Spleen (tissue), 7 donors: Measurements from ENCODE around the gene ITPK1.

Experiments
- POLR2AphosphoS5 ChIP-seq, 3 donors: sonication (generic); formaldehyde crosslinking; IDR thresholded peaks; one replicate each; pipeline ENCODE4 v1.5.1; 2017; ENCODE audit warnings: antibody characterized with exemption in 3 of 3
- TF ChIP-seq, protein P1 (sequence below), 11 experiments: fragments of 200-600 bp in 7 of 11; fragments of 450-650 bp in 4 of 11; sonication (generic) in 4 of 11; IDR thresholded peaks in 8 of 11; conservative IDR thresholded peaks in 3 of 11; 1 replicate in 7 of 11; 2 replicates in 4 of 11; pipeline versions ENCODE4 v1.4.0 to v1.8.0; 2016 to 2021; ENCODE audit warnings: antibody characterized with exemption in 11 of 11, inconsistent platforms in 4 of 11, mild to moderate bottlenecking in 1 of 11
- donor health status: DM: no; HTN: no; CAD: no; lungs with moderate emphysema.
- donor health status: DM: no; HTN: no; CAD: no.
- donor health status: DM: no; HTN: no; CAD: no.

DNA sequence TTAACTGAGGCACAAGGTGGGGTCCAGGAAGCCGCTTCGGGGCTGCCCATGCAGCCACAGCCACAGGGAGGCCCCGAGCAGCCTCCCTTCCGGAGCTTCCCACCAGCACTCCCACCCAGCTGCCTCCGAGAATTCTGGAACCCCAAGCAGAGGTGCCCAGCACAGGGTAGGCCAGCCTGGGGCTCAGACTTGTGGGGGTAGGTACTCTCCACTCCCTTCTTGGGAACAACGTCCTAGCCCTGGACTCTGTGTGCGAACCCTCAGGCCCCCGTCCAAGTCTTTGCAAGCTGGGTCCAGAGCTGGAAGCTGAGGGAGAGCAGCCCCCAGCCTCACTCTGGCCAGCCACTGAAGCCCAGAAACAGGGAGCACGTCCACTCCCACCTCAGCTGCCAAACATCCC, 16.1 kb downstream of the ITPK1 start:
- TF ChIP-seq, protein P1, sequence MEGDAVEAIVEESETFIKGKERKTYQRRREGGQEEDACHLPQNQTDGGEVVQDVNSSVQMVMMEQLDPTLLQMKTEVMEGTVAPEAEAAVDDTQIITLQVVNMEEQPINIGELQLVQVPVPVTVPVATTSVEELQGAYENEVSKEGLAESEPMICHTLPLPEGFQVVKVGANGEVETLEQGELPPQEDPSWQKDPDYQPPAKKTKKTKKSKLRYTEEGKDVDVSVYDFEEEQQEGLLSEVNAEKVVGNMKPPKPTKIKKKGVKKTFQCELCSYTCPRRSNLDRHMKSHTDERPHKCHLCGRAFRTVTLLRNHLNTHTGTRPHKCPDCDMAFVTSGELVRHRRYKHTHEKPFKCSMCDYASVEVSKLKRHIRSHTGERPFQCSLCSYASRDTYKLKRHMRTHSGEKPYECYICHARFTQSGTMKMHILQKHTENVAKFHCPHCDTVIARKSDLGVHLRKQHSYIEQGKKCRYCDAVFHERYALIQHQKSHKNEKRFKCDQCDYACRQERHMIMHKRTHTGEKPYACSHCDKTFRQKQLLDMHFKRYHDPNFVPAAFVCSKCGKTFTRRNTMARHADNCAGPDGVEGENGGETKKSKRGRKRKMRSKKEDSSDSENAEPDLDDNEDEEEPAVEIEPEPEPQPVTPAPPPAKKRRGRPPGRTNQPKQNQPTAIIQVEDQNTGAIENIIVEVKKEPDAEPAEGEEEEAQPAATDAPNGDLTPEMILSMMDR (IDR thresholded peaks at IDR 0.05 in 8 of 11, conservative IDR thresholded peaks at IDR 0.05 in 3 of 11), result no peak
- TF ChIP-seq POLR2AphosphoS5 (IDR thresholded peaks at IDR 0.05), result no peak
